ENCODE results near the gene ATCAY.

ATCAY gene

GRCh38 chr19:3880471-3881271, at the start of gene ATCAY:
ATCAY (plus strand) TSS chr19:3880685; CDS start chr19:3885768, 5,083 bp downstream.
- no peak for DNase-seq (ENCODE audit: low read depth)
- no peak within 1 kb of the TSS for H3K4me3 ChIP-seq (ENCODE audit: low read depth, low read length)
- no peak for TF ChIP-seq CTCF (IDR thresholded peaks at IDR 0.05; ENCODE audit: insufficient read depth, low read depth, low read length, missing control alignments)

GRCh38 chr19:3831601-3832000, 48.9 kb upstream of the ATCAY start:
- DNase-seq (ENCODE audit: low read depth): no peak
- TF ChIP-seq CTCF (IDR thresholded peaks at IDR 0.05; ENCODE audit: insufficient read depth, low read depth, low read length, missing control alignments): no peak

GRCh38 chr19:3832001-3832400, 48.5 kb upstream of the ATCAY start:
- no peak overlapping the region for H3K4me3 ChIP-seq (ENCODE audit: low read depth, low read length)
- no peak for DNase-seq (ENCODE audit: low read depth)
- no peak for TF ChIP-seq CTCF (IDR thresholded peaks at IDR 0.05; ENCODE audit: insufficient read depth, low read depth, low read length, missing control alignments)

More at GRCh38 chr19:3831601-3832000, 48.9 kb upstream of the ATCAY start:
- no peak overlapping the region for H3K4me3 ChIP-seq (ENCODE audit: low read depth, low read length)

- no peak overlapping the region for H3K4me3 ChIP-seq (ENCODE audit: low read depth, low read length)
- no peak for DNase-seq (ENCODE audit: low read depth)
- TF ChIP-seq CTCF (IDR thresholded peaks at IDR 0.05; ENCODE audit: insufficient read depth, low read depth, low read length, missing control alignments): no peak
These were observed 46.7 kb upstream of the ATCAY start for GRCh38 chr19:3833578-3834348.

GRCh38 chr19:3834349-3835054, 46.0 kb upstream of the ATCAY start:
- no peak for TF ChIP-seq CTCF (IDR thresholded peaks at IDR 0.05; ENCODE audit: insufficient read depth, low read depth, low read length, missing control alignments)

GRCh38 chr19:3835055-3835435, 45.4 kb upstream of the ATCAY start:
- no peak for TF ChIP-seq CTCF (IDR thresholded peaks at IDR 0.05; ENCODE audit: insufficient read depth, low read depth, low read length, missing control alignments)
- no peak for DNase-seq (ENCODE audit: low read depth)
- no peak overlapping the region for H3K4me3 ChIP-seq (ENCODE audit: low read depth, low read length)

More at GRCh38 chr19:3834349-3835054, 46.0 kb upstream of the ATCAY start:
- H3K4me3 ChIP-seq (ENCODE audit: low read depth, low read length): no peak overlapping the region
- no peak for DNase-seq (ENCODE audit: low read depth)

Data from GM12865 (cell line).